NT2/D1 (cell line): ENCODE measurements around the gene TNS4.

Experiments
- DNase-seq: peaks from one replicate; pipeline ENCODE4 v3.0.0-alpha.2; 2011; ENCODE audit warnings: low read depth, low spot score
- H3K27me3 ChIP-seq: 2 replicates; pipeline ENCODE4 v1.6.0; 2011; ENCODE audit warnings: mild to moderate bottlenecking; ENCODE audit not compliant: insufficient read length, insufficient read depth
- H3K36me3 ChIP-seq: 2 replicates; pipeline ENCODE4 v1.6.1; 2011; ENCODE audit warnings: mild to moderate bottlenecking, low read length, mixed read lengths; ENCODE audit not compliant: insufficient read depth, insufficient read length
- H3K4me1 ChIP-seq: 2 replicates; pipeline ENCODE4 v1.5.1; 2011; ENCODE audit not compliant: insufficient read depth, insufficient read length
- H3K4me3 ChIP-seq: 2 replicates; pipeline ENCODE4 v1.5.1; 2011; ENCODE audit warnings: low read depth; ENCODE audit not compliant: insufficient read length
- H3K9ac ChIP-seq: 2 replicates; pipeline ENCODE4 v1.6.0; 2011; ENCODE audit warnings: low read depth; ENCODE audit not compliant: insufficient read length
- H3K9me3 ChIP-seq: 2 replicates; pipeline ENCODE4 v1.5.1; 2011; ENCODE audit warnings: mild to moderate bottlenecking, low read length; ENCODE audit not compliant: insufficient read depth
- SUZ12 ChIP-seq: IDR thresholded peaks from 2 replicates; pipeline ENCODE4 v1.6.1; 2011; ENCODE audit not compliant: insufficient read length, insufficient read depth; ENCODE audit errors: extremely low read depth
- YY1 ChIP-seq: IDR thresholded peaks from 2 replicates; pipeline ENCODE4 v1.6.1; 2011; ENCODE audit not compliant: insufficient read length, insufficient read depth
- ZNF274 ChIP-seq: IDR thresholded peaks from 2 replicates; pipeline ENCODE4 v1.6.1; 2011; ENCODE audit warnings: mild to moderate bottlenecking, low read depth, low read length

The TNS4 gene

GRCh38 chr17:40524243-40524965 is 23.0 kb upstream of the TNS4 start:
- no peak overlapping the region for H3K9ac ChIP-seq

GRCh38 chr17:40522961-40523310 is 21.5 kb upstream of the TNS4 start:
- H3K27me3 ChIP-seq, result no peaks in the 10 kb centered on the region
- peaks cover 19% of the 10 kb centered on the region for H3K9me3 ChIP-seq
- H3K9ac ChIP-seq, result no peak overlapping the region
- peaks cover 17% of the 10 kb centered on the region for H3K4me1 ChIP-seq
- DNase-seq, result no peak
- TF ChIP-seq ZNF274, result no peak
- no peak for TF ChIP-seq SUZ12
- no peak for TF ChIP-seq YY1
- H3K4me3 ChIP-seq, result no peak overlapping the region
- H3K36me3 ChIP-seq, result no peaks in the 10 kb centered on the region

More at GRCh38 chr17:40524243-40524965, 23.0 kb upstream of the TNS4 start:
- no peak for DNase-seq
- no peak overlapping the region for H3K4me3 ChIP-seq
- peaks cover 19% of the 10 kb centered on the region for H3K9me3 ChIP-seq
- H3K27me3 ChIP-seq, result no peaks in the 10 kb centered on the region
- H3K4me1 ChIP-seq, result peaks cover 10% of the 10 kb centered on the region
- TF ChIP-seq SUZ12 (no peak), YY1 (no peak), ZNF274 (no peak)
- no peaks in the 10 kb centered on the region for H3K36me3 ChIP-seq

- no peak for TF ChIP-seq YY1
- TF ChIP-seq ZNF274, result no peak
- no peak for TF ChIP-seq SUZ12
- H3K9me3 ChIP-seq, result peaks cover 19% of the 10 kb centered on the region
- H3K36me3 ChIP-seq, result no peaks in the 10 kb centered on the region
- H3K4me1 ChIP-seq, result peaks cover 17% of the 10 kb centered on the region
- H3K9ac ChIP-seq, result no peak overlapping the region
- H3K27me3 ChIP-seq, result no peaks in the 10 kb centered on the region
- DNase-seq, result no peak
- no peak overlapping the region for H3K4me3 ChIP-seq
Observed at GRCh38 chr17:40522250-40522960, 21.0 kb upstream of the TNS4 start.

GRCh38 chr17:40520991-40521453 is 19.6 kb upstream of the TNS4 start:
- Histone ChIP-seq H3K36me3 (no peaks in the 10 kb centered on the region), H3K27me3 (no peaks in the 10 kb centered on the region), H3K9me3 (peaks cover 17% of the 10 kb centered on the region), H3K4me3 (no peak overlapping the region), H3K4me1 (peaks cover 20% of the 10 kb centered on the region), H3K9ac (no peak overlapping the region)
- TF ChIP-seq ZNF274 (no peak), SUZ12 (no peak), YY1 (no peak)
- no peak for DNase-seq

GRCh38 chr17:40519089-40519775 is 17.8 kb upstream of the TNS4 start:
- peaks cover 20% of the 10 kb centered on the region for H3K4me1 ChIP-seq
- no peaks in the 10 kb centered on the region for H3K9me3 ChIP-seq
- TF ChIP-seq ZNF274 (no peak), YY1 (no peak), SUZ12 (no peak)
- no peak overlapping the region for H3K9ac ChIP-seq
- H3K36me3 ChIP-seq, result no peaks in the 10 kb centered on the region
- H3K4me3 ChIP-seq, result no peak overlapping the region
- H3K27me3 ChIP-seq, result no peaks in the 10 kb centered on the region
- DNase-seq, result no peak

- peaks cover 20% of the 10 kb centered on the region for H3K4me1 ChIP-seq
- H3K36me3 ChIP-seq, result no peaks in the 10 kb centered on the region
- no peaks in the 10 kb centered on the region for H3K9me3 ChIP-seq
- DNase-seq, result no peak
- H3K27me3 ChIP-seq, result no peaks in the 10 kb centered on the region
- no peak overlapping the region for H3K9ac ChIP-seq
- no peak overlapping the region for H3K4me3 ChIP-seq
- TF ChIP-seq ZNF274, result no peak
- no peak for TF ChIP-seq YY1
- no peak for TF ChIP-seq SUZ12
Observed at GRCh38 chr17:40518401-40519088, 17.1 kb upstream of the TNS4 start.

GRCh38 chr17:40517981-40518380 is 16.6 kb upstream of the TNS4 start:
- no peaks in the 10 kb centered on the region for H3K36me3 ChIP-seq
- no peaks in the 10 kb centered on the region for H3K9me3 ChIP-seq
- TF ChIP-seq ZNF274 (no peak), YY1 (no peak), SUZ12 (no peak)
- DNase-seq, result no peak
- no peak overlapping the region for H3K9ac ChIP-seq
- H3K4me1 ChIP-seq, result peaks cover 20% of the 10 kb centered on the region
- H3K27me3 ChIP-seq, result no peaks in the 10 kb centered on the region
- no peak overlapping the region for H3K4me3 ChIP-seq
